Measurements from ENCODE around the gene ALPI.
"Not testable (repeated sequence)": the region's sequence is repeated elsewhere in the genome, so short reads cannot be mapped to it uniquely, and the experiment has no call there.

ALPI gene

GRCh38 chr2:232443669-232444408, 12.1 kb upstream of the ALPI start:
- not testable (repeated sequence) for FAIRE-seq

- no peak for FAIRE-seq
Observed at GRCh38 chr2:232444409-232445148, 11.4 kb upstream of the ALPI start.

GRCh38 chr2:232445149-232445885, 10.6 kb upstream of the ALPI start:
- FAIRE-seq, result not testable (repeated sequence)

DNA sequence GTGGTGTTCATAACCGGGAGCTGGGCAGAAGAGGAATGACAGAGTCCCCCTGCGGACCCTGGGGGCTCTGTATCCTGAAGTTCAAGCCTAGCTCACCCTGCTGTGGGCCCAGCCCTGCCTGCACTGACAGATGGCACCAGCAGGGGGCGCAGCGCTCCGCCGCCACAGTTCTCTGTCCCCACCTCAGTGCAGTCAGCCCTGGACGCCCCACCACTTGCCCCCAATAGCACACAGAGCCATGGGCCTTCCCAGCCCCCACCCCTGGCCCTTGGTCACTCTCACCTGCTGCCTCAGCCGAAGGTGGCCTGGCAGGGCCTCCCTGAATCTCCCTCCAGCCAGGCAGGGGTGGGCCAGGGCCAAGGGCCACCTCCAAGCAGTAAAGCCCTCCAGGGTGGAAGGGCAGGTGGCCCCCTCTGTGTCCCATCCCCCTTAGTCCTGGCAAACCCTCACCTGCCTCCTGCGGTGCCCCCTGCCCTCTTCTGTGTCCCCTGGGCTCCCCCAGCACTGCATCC, 9.6 kb upstream of the ALPI start:
- not testable (repeated sequence) for FAIRE-seq

GRCh38 chr2:232447091-232447620, 8.8 kb upstream of the ALPI start:
- no peak for FAIRE-seq

- FAIRE-seq, result no peak
Observed at GRCh38 chr2:232447638-232448303, 8.2 kb upstream of the ALPI start.

DNA sequence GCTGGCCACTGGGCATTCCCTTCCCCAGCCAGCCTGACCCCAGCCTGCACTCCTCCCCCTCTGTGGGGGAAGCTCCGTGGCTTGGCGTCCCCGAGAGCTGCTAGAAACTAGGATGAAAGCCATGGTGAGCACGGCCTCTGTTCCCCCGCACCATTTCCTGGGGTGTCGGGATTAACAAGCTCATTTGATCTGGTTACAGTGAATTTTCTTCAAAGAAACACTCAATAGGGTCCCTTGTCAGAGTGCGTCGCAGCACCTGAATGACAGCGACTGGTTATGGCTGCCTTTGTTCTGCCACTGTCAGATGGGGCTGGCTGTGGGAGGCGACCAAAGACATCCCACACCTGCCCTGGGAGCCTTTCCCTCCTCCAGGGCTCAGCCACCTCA, 7.7 kb upstream of the ALPI start:
- FAIRE-seq, result no peak

DNA sequence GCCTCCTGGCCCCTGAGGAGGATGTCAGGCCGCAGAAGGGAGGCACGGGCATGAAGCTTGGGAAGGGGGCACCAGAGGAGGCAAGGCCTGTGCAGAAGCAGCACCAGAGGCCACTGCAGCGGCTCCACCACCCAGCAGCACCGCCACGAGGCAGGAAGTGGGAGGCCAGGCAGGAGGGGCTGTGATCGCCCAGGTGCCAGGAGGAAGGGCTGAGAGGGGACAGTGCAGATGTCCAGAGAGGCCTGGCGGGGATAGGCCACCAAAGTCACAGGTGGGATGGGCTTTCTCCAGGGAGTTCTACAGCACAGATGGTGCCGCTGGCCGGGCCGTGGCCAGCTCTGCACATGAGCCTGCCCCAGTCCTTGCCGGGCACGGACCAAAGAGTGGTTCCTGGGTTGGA, 6.0 kb upstream of the ALPI start:
- FAIRE-seq, result no peak

GRCh38 chr2:232451645-232452044, 4.3 kb upstream of the ALPI start:
- FAIRE-seq, result not testable (repeated sequence)

DNA sequence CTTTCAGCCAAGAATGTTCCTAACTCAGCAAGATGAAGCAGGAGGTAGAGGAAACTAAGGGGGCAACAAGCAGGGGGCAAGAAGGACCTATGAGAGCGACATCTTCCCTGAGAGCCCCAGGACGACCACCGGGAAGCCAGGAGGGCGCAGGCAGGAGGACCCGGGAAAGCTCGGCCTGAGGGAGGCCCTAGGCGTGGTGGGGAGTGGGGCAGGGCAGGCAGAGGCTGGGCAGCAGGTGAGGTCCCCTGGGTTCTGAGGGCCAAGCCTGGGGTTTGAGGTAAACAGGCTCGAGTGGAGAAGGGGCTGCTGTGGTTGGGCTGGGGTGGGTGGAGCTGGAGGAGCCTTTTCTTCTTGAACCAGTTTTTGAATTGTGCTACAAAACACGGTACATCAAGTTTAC, 1.3 kb upstream of the ALPI start:
- no peak for FAIRE-seq

GRCh38 chr2:232456296-232457120, 555 bp downstream of the ALPI start:
- FAIRE-seq, result no peak

DNA sequence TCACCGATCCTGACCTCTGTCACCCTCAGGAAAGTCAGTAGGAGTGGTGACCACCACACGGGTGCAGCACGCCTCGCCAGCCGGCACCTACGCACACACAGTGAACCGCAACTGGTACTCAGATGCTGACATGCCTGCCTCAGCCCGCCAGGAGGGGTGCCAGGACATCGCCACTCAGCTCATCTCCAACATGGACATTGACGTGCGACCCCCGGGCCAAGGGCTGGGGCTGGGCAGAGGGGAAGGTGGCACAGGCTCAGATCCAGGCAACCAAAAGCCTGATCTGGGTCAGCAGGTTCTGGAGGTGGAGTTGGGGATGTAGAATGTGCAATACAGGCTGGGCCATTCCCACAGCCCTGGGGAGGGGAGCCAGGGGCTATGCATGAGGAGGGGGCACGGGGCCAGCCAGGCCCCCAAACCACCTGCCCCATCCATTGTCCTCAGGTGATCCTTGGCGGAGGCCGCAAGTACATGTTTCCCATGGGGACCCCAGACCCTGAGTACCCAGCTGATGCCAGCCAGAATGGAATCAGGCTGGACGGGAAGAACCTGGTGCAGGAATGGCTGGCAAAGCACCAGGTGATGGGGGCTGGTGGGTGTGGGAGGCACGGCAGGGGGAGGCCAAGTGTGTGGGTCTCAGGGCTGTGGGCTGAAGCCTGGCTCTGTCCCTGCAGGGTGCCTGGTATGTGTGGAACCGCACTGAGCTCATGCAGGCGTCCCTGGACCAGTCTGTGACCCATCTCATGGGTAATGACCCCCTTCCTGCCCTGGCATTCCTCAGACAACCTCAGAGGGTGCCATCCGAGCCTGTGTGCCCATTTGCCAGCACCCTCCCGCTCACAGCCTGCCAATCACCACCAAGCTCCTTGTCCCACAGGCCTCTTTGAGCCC, 1.4 kb downstream of the ALPI start:
- FAIRE-seq, result no peak

GRCh38 chr2:232458051-232458660, 2.2 kb downstream of the ALPI start:
- no peak for FAIRE-seq

- no peak for FAIRE-seq
Observed at GRCh38 chr2:232458661-232459418, 2.9 kb downstream of the ALPI start.

DNA sequence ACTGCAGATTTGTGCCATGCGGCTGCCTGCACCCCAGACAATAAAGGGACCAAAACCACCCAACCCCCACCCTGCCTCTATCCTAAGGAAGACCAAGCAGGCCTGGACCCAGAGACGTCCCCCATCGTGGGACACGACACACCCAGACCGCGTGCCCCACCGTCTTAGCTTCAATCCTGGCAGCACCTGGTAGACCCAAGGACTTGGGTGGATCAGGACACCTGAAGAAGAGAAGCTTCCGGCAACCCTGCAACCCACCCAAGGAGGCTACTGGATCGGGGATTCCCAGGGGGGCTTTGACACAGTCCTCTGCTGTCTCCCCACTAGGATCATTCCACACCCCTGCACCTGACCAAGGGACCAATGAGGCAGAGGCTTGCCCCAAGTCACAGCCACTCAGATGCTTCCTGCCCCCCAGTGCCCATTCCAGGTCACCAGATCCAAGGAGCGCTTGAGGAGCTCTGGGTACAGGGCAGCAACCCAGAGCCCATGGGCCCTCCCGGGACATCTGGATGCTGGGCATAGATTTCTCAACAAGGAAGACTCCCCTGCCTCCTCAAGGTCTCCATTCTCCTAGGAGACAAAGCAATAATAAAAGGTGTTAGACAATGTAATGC, 3.6 kb downstream of the ALPI start:
- no peak for FAIRE-seq

GRCh38 chr2:232460171-232460570, 4.2 kb downstream of the ALPI start:
- FAIRE-seq, result no peak

DNA sequence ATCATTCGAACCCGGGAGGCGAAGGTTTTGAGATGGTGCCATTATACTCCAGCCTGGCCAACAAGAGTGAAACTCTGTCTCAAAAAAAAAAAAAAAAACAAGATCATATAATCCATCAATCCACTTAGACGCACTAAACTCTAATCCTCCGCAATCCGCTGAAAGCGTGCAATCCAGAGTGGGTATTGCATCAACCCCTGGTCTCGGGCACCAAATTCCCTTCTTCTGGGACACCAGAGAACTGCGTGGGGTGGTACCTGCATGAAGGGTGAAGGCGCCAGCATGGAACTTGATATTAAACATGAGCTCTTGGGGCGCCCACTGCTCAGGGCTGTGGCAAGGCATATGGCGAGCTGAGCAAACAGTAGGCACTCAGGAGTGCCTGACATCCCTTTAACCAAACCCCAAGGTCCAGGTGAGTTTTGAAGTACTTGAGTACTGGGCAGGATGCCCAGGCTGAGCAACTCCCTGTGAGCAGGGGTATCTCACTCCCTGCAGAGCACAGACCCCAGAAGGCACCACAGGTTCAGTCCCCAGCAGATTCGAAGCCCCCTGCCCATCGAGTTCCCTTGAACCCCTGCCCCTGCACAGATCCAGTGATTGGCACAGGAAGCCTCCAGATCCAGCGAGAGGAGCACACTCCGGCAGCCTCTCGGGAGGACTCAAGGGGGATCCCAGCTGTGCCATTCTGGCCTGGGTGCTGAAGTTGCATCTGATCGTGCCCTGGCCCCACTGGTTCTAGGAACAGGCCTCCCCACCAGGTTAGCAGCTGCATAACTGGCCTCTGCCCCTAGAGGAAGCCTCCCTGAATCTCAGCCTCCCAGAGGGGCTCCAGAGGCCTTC, 8.0 kb downstream of the ALPI start:
- FAIRE-seq, result no peak

DNA sequence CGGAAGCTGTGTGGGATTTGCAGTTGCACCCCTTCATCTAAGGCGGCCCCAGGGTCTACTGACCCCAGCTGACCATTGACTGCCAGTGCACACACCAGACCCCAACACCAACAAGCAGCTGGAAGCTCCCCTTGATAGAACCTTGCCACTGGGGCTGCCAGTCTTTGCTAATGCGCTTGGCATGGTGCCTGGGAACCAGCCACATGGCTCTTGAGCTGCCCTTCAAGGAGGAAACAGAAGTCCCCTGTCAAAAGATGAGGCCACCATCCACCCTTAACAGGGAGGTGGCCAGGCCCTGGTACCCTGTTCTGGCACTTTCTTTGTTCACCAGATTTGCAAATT, 8.6 kb downstream of the ALPI start:
- FAIRE-seq, result no peak

Measured in G401.6 (cell line).